IMR-90 (cell line): ENCODE results near the gene CARMIL1. TPM values are rescaled to one million over a fixed set of nuclear protein-coding genes. Genes with fewer than 3 reads are reported as not detected.

Experiments
- ATAC-seq: fragments of 200-7000 bp; cut with Tn5 transposase; 2 replicates; pipeline ENCODE4 v1.9.1; 2020; ENCODE audit warnings: low read depth, mild to moderate bottlenecking, moderate library complexity
- BruUV-seq: library from RNA; stranded (reverse); fragments of 400-500 nt; replicated peaks from 2 replicates; lab custom pipeline; 2021; lab: Mats Ljungman, UMichigan
- CTCF ChIA-PET: fragments of 300-600 bp; formaldehyde crosslinking; extraction: SDS; loops from one replicate; lab custom pipeline; 2021; ENCODE audit warnings: antibody characterized with exemption; lab: Yijun Ruan, JAX
- POLR2A ChIA-PET: fragments of 300-600 bp; sonication (Branson Sonifier 250); formaldehyde crosslinking; loops from one replicate; lab custom pipeline; 2022; ENCODE audit warnings: antibody characterized with exemption; ENCODE audit not compliant: unreplicated experiment; lab: Charles Lee
- DNase-seq: peaks from one replicate; pipeline ENCODE4 v3.0.0; 2013
- H2AFZ ChIP-seq: replicated peaks from 2 replicates; pipeline ENCODE3; 2013; ENCODE audit warnings: low read length, mild to moderate bottlenecking; ENCODE audit not compliant: poor library complexity
- H2AK5ac ChIP-seq: 2 replicates; pipeline ENCODE4 v1.6.1; 2013; ENCODE audit warnings: low read depth, low read length, inconsistent platforms
- H2AK9ac ChIP-seq: replicated peaks from 2 replicates; pipeline ENCODE3; 2013; ENCODE audit warnings: mild to moderate bottlenecking, low read depth, low read length, moderate library complexity; ENCODE audit not compliant: poor library complexity
- H2BK120ac ChIP-seq: 2 replicates; pipeline ENCODE4 v1.6.1; 2013; ENCODE audit warnings: low read depth, low read length, inconsistent platforms
- H2BK15ac ChIP-seq: 3 replicates; pipeline ENCODE4 v1.6.1; 2013; ENCODE audit warnings: low read depth, low read length, inconsistent platforms
- H2BK20ac ChIP-seq: 2 replicates; pipeline ENCODE4 v1.6.1; 2013; ENCODE audit warnings: low read depth, mild to moderate bottlenecking, inconsistent platforms, low read length, moderate library complexity
- H2BK5ac ChIP-seq: 2 replicates; pipeline ENCODE4 v1.6.1; 2013; ENCODE audit warnings: mild to moderate bottlenecking, low read depth, low read length, inconsistent platforms; ENCODE audit not compliant: poor library complexity, severe bottlenecking
- H3K14ac ChIP-seq: replicated peaks from 2 replicates; pipeline ENCODE4 v1.6.1; 2013; ENCODE audit warnings: low read depth, low read length, inconsistent platforms
- H3K18ac ChIP-seq: 2 replicates; pipeline ENCODE4 v1.6.1; 2013; ENCODE audit warnings: low read depth, low read length, control low read depth
- H3K23ac ChIP-seq: 2 replicates; pipeline ENCODE4 v1.6.1; 2013; ENCODE audit warnings: low read depth, low read length, inconsistent platforms
- H3K27ac ChIP-seq: 2 replicates; pipeline ENCODE4 v1.5.1; 2013; ENCODE audit warnings: mild to moderate bottlenecking, control low read depth, low read length; ENCODE audit not compliant: insufficient read depth
- H3K27me3 ChIP-seq: 2 replicates; pipeline ENCODE4 v1.6.1; 2013; ENCODE audit warnings: low read length; ENCODE audit not compliant: control insufficient read depth, insufficient read depth
- H3K36me3 ChIP-seq: 2 replicates; pipeline ENCODE4 v1.6.1; 2013; ENCODE audit warnings: low read length, mixed read lengths; ENCODE audit not compliant: control insufficient read depth, insufficient read depth
- H3K4ac ChIP-seq: 2 replicates; pipeline ENCODE4 v1.6.1; 2013; ENCODE audit warnings: low read depth, low read length, inconsistent platforms
- H3K4me1 ChIP-seq: 2 replicates; pipeline ENCODE4 v1.6.1; 2013; ENCODE audit warnings: low read length, mixed read lengths; ENCODE audit not compliant: control insufficient read depth, insufficient read depth
- H3K4me2 ChIP-seq: 2 replicates; pipeline ENCODE4 v1.6.1; 2013; ENCODE audit warnings: low read depth, mild to moderate bottlenecking, control low read depth, low read length, moderate library complexity
- H3K4me3 ChIP-seq: 2 replicates; pipeline ENCODE4 v1.5.1; 2013; ENCODE audit warnings: low read depth, mild to moderate bottlenecking, control low read depth, low read length, moderate library complexity; ENCODE audit not compliant: insufficient read depth
- H3K56ac ChIP-seq: 2 replicates; pipeline ENCODE4 v1.6.1; 2013; ENCODE audit warnings: low read length, inconsistent platforms; ENCODE audit not compliant: insufficient read depth; ENCODE audit errors: extremely low read depth
- H3K79me1 ChIP-seq, 2 experiments: 2 replicates each; pipeline ENCODE4 v1.6.1; 2013; ENCODE audit warnings: low read length in 2 of 2, inconsistent platforms in 1 of 2, low read depth in 1 of 2
- H3K9ac ChIP-seq: 2 replicates; pipeline ENCODE4 v1.6.1; 2013; ENCODE audit warnings: low read depth, low read length, control low read depth
- H3K9me1 ChIP-seq: 2 replicates; pipeline ENCODE4 v1.6.1; 2013; ENCODE audit warnings: low read length, inconsistent platforms; ENCODE audit not compliant: insufficient read depth
- H3K9me3 ChIP-seq: 2 replicates; pipeline ENCODE4 v1.6.1; 2013; ENCODE audit warnings: low read length; ENCODE audit not compliant: control insufficient read depth, insufficient read depth
- H4K20me1 ChIP-seq: 2 replicates; pipeline ENCODE4 v1.6.1; 2013; ENCODE audit warnings: low read length, inconsistent platforms; ENCODE audit not compliant: insufficient read depth
- H4K5ac ChIP-seq: 2 replicates; pipeline ENCODE4 v1.6.1; 2013; ENCODE audit warnings: mild to moderate bottlenecking, low read depth, low read length, control low read depth
- H4K8ac ChIP-seq, 2 experiments: 2 replicates each; pipeline ENCODE4 v1.6.1; 2013; ENCODE audit warnings: low read depth in 2 of 2, low read length in 2 of 2, control low read depth in 1 of 2, inconsistent platforms in 1 of 2
- H4K91ac ChIP-seq: 2 replicates; pipeline ENCODE4 v1.6.1; 2013; ENCODE audit warnings: low read depth, low read length, inconsistent platforms; ENCODE audit not compliant: insufficient read depth
- BHLHE40 ChIP-seq: fragments of 150-350 bp; IDR thresholded peaks from 2 replicates; pipeline ENCODE4 v1.6.1; 2016; ENCODE audit warnings: mild to moderate bottlenecking, low read depth, low read length
- CHD1 ChIP-seq: IDR thresholded peaks from 2 replicates; pipeline ENCODE4 v1.6.1; 2012; ENCODE audit warnings: low read depth, low read length, improper control_type of control experiment
- FOS ChIP-seq: fragments of 150-350 bp; IDR thresholded peaks from 2 replicates; pipeline ENCODE4 v1.6.1; 2016; ENCODE audit warnings: low read depth, low read length
- MAFK ChIP-seq: IDR thresholded peaks from 2 replicates; pipeline ENCODE4 v1.6.1; 2012; ENCODE audit warnings: low read depth, low read length, improper control_type of control experiment
- MAZ ChIP-seq: IDR thresholded peaks from 2 replicates; pipeline ENCODE4 v1.6.1; 2012; ENCODE audit warnings: low read depth, mild to moderate bottlenecking, low read length, improper control_type of control experiment, moderate library complexity, borderline replicate concordance
- MXI1 ChIP-seq: IDR thresholded peaks from 2 replicates; pipeline ENCODE4 v1.6.1; 2012; ENCODE audit warnings: low read depth, mild to moderate bottlenecking, low read length, moderate library complexity, borderline replicate concordance
- NFE2L2 ChIP-seq: fragments of 150-350 bp; IDR thresholded peaks from 2 replicates; pipeline ENCODE4 v1.6.1; 2016; ENCODE audit warnings: low read depth, mild to moderate bottlenecking, low read length
- RCOR1 ChIP-seq: IDR thresholded peaks from 2 replicates; pipeline ENCODE4 v1.6.1; 2012; ENCODE audit warnings: mild to moderate bottlenecking, low read length, improper control_type of control experiment; ENCODE audit not compliant: insufficient replicate concordance
- RFX5 ChIP-seq: IDR thresholded peaks from 2 replicates; pipeline ENCODE4 v1.8.0; 2012; ENCODE audit warnings: low read depth, mild to moderate bottlenecking, low read length, moderate library complexity
- SMC3 ChIP-seq: fragments of 150-350 bp; IDR thresholded peaks from 2 replicates; pipeline ENCODE4 v1.6.1; 2016; ENCODE audit warnings: low read depth, mild to moderate bottlenecking, antibody characterized with exemption, low read length, moderate library complexity
- WGBS, 2 experiments: methylation state at CpG; one replicate each; pipeline versions ENCODE4 v1.1.5 to v1.1.7; 2013; ENCODE audit warnings: missing lambda C conversion rate in 2 of 2; ENCODE audit not compliant: insufficient read length in 1 of 2; ENCODE audit errors: extremely low coverage in 2 of 2; 5-methylcytosine and 5-hydroxymethylcytosine counted together
- dilution Hi-C: fragments of 300-500 bp; cut with HindIII; formaldehyde crosslinking; loops from one replicate; pipeline ENCODE4 v1.14.3; 2018; ENCODE audit warnings: low sequenced_read_pairs; ENCODE audit not compliant: unreplicated experiment
- in situ Hi-C: fragments of 300-500 bp; cut with MboI; formaldehyde crosslinking; loops from 3 replicates; pipeline ENCODE4 v1.14.3; 2019; ENCODE audit warnings: low sequenced_read_pairs, inconsistent platforms, mixed read lengths
- intact Hi-C: fragments of 100-400 bp; cut with micrococcal nuclease; formaldehyde crosslinking; loops from 2 replicates; pipeline ENCODE4 v1.10.0; 2022
- polyA plus RNA-seq, 3 experiments: library from polyadenylated mRNA; depleted of rRNA; stranded (reverse); fragments of >200 nt; gene quantifications; 2 replicates each; pipeline ENCODE4 v1.2.3, GENCODE V29; 2012; ENCODE audit warnings: low replicate concordance in 1 of 3
- total RNA-seq: library from RNA; depleted of rRNA; stranded (reverse); fragments of >200 nt; gene quantifications from 2 replicates; pipeline ENCODE4 v1.2.3, GENCODE V29; 2012
- TF ChIP-seq, protein P1 (sequence below): fragments of 150-350 bp; IDR thresholded peaks from 2 replicates; pipeline ENCODE4 v1.6.1; 2016; ENCODE audit warnings: low read depth, mild to moderate bottlenecking, low read length, moderate library complexity, borderline replicate concordance
- TF ChIP-seq, protein P2 (sequence below): fragments of 150-350 bp; IDR thresholded peaks from 2 replicates; pipeline ENCODE4 v1.6.1; 2017; ENCODE audit warnings: mild to moderate bottlenecking, antibody characterized with exemption, low read length, low read depth
- TF ChIP-seq, protein P3 (sequence below): conservative IDR thresholded peaks from 2 replicates; pipeline ENCODE4 v1.5.1; 2012; ENCODE audit warnings: mild to moderate bottlenecking, low read depth, low read length, improper control_type of control experiment

The CARMIL1 gene
- total and polyA plus RNA-seq, 2 of the 4 experiments (the other 2 are of a cell fraction): 1.3 to 2.9 TPM

DNA sequence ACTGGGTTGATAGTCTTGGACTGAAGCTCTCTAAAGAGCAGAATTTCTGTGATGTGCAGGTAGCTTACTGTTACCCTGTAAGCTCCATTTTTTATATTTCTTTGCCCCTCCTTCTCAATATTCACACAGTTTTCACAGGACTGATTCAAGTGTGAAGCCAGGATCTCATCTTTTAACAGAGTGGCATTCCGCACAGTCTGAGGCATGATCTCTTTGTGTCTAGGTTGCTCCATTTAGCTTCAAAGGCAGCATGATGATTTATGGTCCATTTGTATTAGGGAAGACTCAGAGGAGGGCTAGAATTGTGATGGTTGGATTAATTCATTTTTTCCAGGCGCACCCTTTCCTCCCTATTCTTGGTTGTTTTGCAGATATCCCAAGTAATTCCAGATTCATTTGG, 43.5 kb downstream of the CARMIL1 start:
- Histone ChIP-seq H3K4me1 (peaks cover 5% of the 10 kb centered on the region; the same call in 1 of the 2 replicates), H2AK9ac (no peak overlapping the region), H2BK120ac (no peak overlapping the region), H3K36me3 (no peaks in the 10 kb centered on the region), H3K14ac (no peak overlapping the region), H3K18ac (no peak overlapping the region), H3K9ac (no peak overlapping the region), H3K4me2 (no peak overlapping the region), H3K79me1 (no peaks in the 10 kb centered on the region; a peak in 1 of 4 replicates), H3K56ac (no peak overlapping the region), H2BK15ac (no peak overlapping the region), H4K91ac (no peak overlapping the region), H3K27ac (no peak overlapping the region), H4K5ac (no peak overlapping the region), H3K27me3 (no peaks in the 10 kb centered on the region; the same call in 1 of the 2 replicates), H3K4ac (no peak overlapping the region), H2AK5ac (no peak overlapping the region), H3K4me3 (no peak overlapping the region), H3K9me3 (no peaks in the 10 kb centered on the region), H2BK5ac (no peak overlapping the region), H2BK20ac (no peak overlapping the region), H2AFZ (no peak overlapping the region), H4K8ac (no peak overlapping the region), H3K23ac (no peak overlapping the region), H4K20me1 (no peaks in the 10 kb centered on the region), H3K9me1 (peaks cover 3% of the 10 kb centered on the region; the same call in 1 of the 2 replicates)
- ATAC-seq (no peak), DNase-seq (no peak)
- POLR2A ChIA-PET: no interaction called here
- CTCF ChIA-PET: no interaction called here
- intact Hi-C loops (no loop called here), in situ Hi-C loops (no loop called here), dilution Hi-C loops (no loop called here)
- TF ChIP-seq RFX5 (no peak), NFE2L2 (no peak), MXI1 (no peak), BHLHE40 (no peak), CHD1 (no peak), SMC3 (no peak), RCOR1 (no peak), MAZ (no peak), MAFK (no peak), FOS (no peak)
- TF ChIP-seq, protein P1, sequence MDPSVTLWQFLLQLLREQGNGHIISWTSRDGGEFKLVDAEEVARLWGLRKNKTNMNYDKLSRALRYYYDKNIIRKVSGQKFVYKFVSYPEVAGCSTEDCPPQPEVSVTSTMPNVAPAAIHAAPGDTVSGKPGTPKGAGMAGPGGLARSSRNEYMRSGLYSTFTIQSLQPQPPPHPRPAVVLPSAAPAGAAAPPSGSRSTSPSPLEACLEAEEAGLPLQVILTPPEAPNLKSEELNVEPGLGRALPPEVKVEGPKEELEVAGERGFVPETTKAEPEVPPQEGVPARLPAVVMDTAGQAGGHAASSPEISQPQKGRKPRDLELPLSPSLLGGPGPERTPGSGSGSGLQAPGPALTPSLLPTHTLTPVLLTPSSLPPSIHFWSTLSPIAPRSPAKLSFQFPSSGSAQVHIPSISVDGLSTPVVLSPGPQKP: no peak
- TF ChIP-seq, protein P2, sequence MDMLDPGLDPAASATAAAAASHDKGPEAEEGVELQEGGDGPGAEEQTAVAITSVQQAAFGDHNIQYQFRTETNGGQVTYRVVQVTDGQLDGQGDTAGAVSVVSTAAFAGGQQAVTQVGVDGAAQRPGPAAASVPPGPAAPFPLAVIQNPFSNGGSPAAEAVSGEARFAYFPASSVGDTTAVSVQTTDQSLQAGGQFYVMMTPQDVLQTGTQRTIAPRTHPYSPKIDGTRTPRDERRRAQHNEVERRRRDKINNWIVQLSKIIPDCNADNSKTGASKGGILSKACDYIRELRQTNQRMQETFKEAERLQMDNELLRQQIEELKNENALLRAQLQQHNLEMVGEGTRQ: no peak
- TF ChIP-seq, protein P3, sequence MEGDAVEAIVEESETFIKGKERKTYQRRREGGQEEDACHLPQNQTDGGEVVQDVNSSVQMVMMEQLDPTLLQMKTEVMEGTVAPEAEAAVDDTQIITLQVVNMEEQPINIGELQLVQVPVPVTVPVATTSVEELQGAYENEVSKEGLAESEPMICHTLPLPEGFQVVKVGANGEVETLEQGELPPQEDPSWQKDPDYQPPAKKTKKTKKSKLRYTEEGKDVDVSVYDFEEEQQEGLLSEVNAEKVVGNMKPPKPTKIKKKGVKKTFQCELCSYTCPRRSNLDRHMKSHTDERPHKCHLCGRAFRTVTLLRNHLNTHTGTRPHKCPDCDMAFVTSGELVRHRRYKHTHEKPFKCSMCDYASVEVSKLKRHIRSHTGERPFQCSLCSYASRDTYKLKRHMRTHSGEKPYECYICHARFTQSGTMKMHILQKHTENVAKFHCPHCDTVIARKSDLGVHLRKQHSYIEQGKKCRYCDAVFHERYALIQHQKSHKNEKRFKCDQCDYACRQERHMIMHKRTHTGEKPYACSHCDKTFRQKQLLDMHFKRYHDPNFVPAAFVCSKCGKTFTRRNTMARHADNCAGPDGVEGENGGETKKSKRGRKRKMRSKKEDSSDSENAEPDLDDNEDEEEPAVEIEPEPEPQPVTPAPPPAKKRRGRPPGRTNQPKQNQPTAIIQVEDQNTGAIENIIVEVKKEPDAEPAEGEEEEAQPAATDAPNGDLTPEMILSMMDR: no peak
- no TSS peak for BruUV-seq
- no CpG with 5 or more reads among the region's 2 CpGs for WGBS, 2 experiments
